ENCODE measurements around the gene DCTN4. TPM values are rescaled to one million over a fixed set of nuclear protein-coding genes. Genes with fewer than 3 reads are reported as not detected.
A peak's percentile ranks its signal among the peaks of the same experiment; 100 is the strongest.

DCTN4 gene
- total RNA-seq, 4 donors from 2014 or later = 23.2 to 55.3 (median 42.4) TPM

DNA sequence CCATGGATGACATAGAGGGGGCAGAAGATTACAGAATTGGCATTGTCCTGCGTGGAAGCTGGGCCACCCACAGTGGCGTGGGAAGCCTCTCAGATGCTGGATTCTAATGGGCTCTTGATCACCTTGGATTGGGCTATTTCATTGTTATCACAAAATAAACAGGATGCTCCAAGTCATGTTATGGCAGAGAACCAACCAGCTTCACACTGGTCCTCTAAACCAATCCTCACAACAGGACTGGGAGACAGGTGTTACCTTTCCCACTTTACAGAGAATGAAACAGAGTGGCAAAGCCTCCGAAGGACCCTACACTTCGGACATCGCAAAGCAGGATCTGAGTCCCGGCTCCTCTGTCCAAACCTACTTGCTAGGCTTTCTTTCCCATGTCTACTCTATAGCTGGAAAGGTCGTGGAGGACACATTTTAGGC is 19.3 kb upstream of the DCTN4 start:
- intact Hi-C loops (cut with DNase I; ENCODE audit: low total_unique reads) (no loop called here), in situ Hi-C loops (cut with MboI; ENCODE audit: low pct_ligation_motif_present in 1 of 4, low pct_unique_long_range_greater_than_20kb in 1 of 4, low sequenced_read_pairs in 3 of 4) (no loop called here)
- H3K4me3 ChIP-seq = peak overlapping the region; percentile 53 to 86 (median 70)
- WGBS, 2 donors (ENCODE audit: low coverage in 1 of 2) = 24% methylated on average over 7 of the region's 7 CpGs; no CpG with 5 or more reads in 1 of the 2 donors
- H3K27ac ChIP-seq = peak overlapping the region; percentile 88 to 96 (median 92)
- no peaks in the 10 kb centered on the region for H3K36me3 ChIP-seq
- DNase-seq = no peak
- peaks cover 33 to 49% (median 46%) of the 10 kb centered on the region in 4 donors for H3K4me1 ChIP-seq
- H3K27me3 ChIP-seq = no peaks in the 10 kb centered on the region
- no peak for TF ChIP-seq POLR2A (IDR thresholded peaks at IDR 0.05)
- TF ChIP-seq, protein P1, sequence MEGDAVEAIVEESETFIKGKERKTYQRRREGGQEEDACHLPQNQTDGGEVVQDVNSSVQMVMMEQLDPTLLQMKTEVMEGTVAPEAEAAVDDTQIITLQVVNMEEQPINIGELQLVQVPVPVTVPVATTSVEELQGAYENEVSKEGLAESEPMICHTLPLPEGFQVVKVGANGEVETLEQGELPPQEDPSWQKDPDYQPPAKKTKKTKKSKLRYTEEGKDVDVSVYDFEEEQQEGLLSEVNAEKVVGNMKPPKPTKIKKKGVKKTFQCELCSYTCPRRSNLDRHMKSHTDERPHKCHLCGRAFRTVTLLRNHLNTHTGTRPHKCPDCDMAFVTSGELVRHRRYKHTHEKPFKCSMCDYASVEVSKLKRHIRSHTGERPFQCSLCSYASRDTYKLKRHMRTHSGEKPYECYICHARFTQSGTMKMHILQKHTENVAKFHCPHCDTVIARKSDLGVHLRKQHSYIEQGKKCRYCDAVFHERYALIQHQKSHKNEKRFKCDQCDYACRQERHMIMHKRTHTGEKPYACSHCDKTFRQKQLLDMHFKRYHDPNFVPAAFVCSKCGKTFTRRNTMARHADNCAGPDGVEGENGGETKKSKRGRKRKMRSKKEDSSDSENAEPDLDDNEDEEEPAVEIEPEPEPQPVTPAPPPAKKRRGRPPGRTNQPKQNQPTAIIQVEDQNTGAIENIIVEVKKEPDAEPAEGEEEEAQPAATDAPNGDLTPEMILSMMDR (IDR thresholded peaks at IDR 0.05) = no peak
- TF ChIP-seq EP300 (IDR thresholded peaks at IDR 0.05; ENCODE audit: low read depth) = no peak
- TF ChIP-seq POLR2AphosphoS5 (IDR thresholded peaks at IDR 0.05) = no peak
- no peaks in the 10 kb centered on the region for H3K9me3 ChIP-seq

DNA sequence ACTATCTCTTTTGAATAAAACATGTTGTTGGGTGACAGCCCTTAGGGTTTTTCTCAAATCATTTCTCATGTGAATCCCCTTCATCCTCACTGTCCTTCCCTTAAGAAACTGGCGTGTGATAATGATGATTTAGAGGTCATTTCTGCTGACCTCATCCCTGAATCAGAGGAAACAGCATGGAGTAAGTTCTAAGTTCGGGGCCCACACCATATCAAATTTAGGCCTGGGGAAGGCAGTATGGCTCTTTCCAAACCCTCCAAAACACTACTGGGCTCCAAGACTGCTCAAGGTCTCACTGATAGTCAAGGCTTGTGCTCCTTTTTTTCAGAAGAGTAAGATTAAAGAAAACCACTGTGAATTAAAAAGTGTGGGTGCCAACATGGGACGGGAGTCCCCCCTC is 18.9 kb upstream of the DCTN4 start:
- intact Hi-C loops (cut with DNase I; ENCODE audit: low total_unique reads) (no loop called here), in situ Hi-C loops (cut with MboI; ENCODE audit: low pct_ligation_motif_present in 1 of 4, low pct_unique_long_range_greater_than_20kb in 1 of 4, low sequenced_read_pairs in 3 of 4) (no loop called here)
- peaks cover 29 to 45% (median 42%) of the 10 kb centered on the region in 4 donors for H3K4me1 ChIP-seq
- no peaks in the 10 kb centered on the region for H3K27me3 ChIP-seq
- WGBS, 2 donors (ENCODE audit: low coverage in 1 of 2) = 35 to 66% methylated on average over 2 to 3 of the region's 3 CpGs
- no peaks in the 10 kb centered on the region for H3K36me3 ChIP-seq
- H3K27ac ChIP-seq = peak overlapping the region; percentile 88 to 96 (median 92)
- H3K4me3 ChIP-seq = peak overlapping the region in 2 of 4 donors; percentile 53 to 86
- TF ChIP-seq, protein P1 (IDR thresholded peaks at IDR 0.05) = no peak
- H3K9me3 ChIP-seq = no peaks in the 10 kb centered on the region
- DNase-seq = no peak

DNA sequence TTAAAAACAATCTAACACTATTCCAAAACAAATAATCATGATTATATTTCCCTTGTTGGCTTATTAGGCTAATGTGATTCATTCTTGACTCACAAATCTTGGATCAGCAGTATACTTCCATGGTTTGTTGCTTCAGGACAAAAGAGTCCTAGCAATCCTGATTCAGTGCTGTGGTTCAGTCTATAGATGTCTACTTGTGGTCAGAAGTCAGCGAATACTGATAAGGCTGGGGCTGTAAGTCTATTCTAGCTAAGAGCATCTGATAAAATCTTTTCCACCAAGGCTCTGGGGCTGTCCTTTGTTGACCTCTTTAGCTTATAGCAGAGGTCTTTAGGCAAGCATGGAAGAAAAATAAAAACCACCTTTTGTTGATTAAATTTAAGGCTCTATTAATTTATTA is 15.3 kb upstream of the DCTN4 start:
- no peak overlapping the region for H3K27ac ChIP-seq
- H3K4me3 ChIP-seq = no peak overlapping the region
- 70 to 71% methylated on average over 1 of the region's 1 CpG for WGBS, 2 donors (ENCODE audit: low coverage in 1 of 2)
- H3K27me3 ChIP-seq = no peaks in the 10 kb centered on the region
- intact Hi-C loops (cut with DNase I; ENCODE audit: low total_unique reads) = no loop called here
- in situ Hi-C loops (cut with MboI; ENCODE audit: low pct_ligation_motif_present in 1 of 4, low pct_unique_long_range_greater_than_20kb in 1 of 4, low sequenced_read_pairs in 3 of 4) = no loop called here
- H3K36me3 ChIP-seq = no peaks in the 10 kb centered on the region
- no peak for TF ChIP-seq POLR2AphosphoS5 (IDR thresholded peaks at IDR 0.05)
- no peak for TF ChIP-seq POLR2A (IDR thresholded peaks at IDR 0.05)
- no peak for TF ChIP-seq EP300 (IDR thresholded peaks at IDR 0.05; ENCODE audit: low read depth)
- TF ChIP-seq, protein P1 (IDR thresholded peaks at IDR 0.05) = no peak
- H3K4me1 ChIP-seq = peaks cover 4 to 9% (median 7%) of the 10 kb centered on the region in 4 donors
- no peak for DNase-seq
- no peaks in the 10 kb centered on the region for H3K9me3 ChIP-seq

DNA sequence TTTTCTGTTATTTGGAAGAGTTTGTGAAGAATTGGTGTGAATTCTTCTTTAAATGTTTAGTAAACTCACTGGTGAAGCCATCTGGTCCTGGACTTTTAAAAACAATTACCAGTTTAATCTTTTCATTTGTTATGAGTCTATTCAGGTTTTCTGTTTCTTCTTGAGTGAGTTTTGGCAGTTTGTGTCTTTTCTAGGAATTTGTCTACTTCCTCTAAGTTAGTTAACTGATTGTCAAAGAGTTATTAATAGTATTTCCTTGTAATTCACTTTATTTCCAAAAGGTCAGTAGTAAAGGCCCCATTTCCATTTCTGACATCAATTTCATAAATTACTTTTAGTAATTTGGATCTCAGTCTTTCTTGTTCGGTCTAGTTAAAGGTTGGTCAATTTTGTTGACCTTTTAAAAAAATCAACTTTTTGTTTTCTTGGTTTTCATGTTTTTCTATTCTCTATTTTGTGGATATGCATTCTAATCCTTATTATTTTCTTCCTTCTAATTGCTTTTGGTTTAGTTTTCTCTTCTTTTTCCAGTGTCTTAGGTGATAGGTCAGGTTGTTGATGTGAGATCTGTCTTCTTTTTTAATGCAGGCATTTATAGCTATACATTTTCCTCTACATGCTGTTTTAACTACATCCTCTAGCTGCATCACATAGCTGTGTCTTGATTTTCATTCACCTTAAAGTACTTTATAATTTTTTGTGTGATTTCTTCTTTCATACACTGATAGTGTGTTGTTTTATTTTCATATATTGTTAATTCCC is 12.4 kb upstream of the DCTN4 start:
- H3K27ac ChIP-seq = no peak overlapping the region
- no peaks in the 10 kb centered on the region for H3K9me3 ChIP-seq
- no peaks in the 10 kb centered on the region for H3K27me3 ChIP-seq
- TF ChIP-seq POLR2AphosphoS5 (IDR thresholded peaks at IDR 0.05) (no peak), EP300 (IDR thresholded peaks at IDR 0.05; ENCODE audit: low read depth) (no peak), POLR2A (IDR thresholded peaks at IDR 0.05) (no peak)
- TF ChIP-seq, protein P1 (IDR thresholded peaks at IDR 0.05) = no peak
- intact Hi-C loops (cut with DNase I; ENCODE audit: low total_unique reads) = no loop called here
- H3K4me1 ChIP-seq = no peaks in the 10 kb centered on the region
- no peak for DNase-seq
- no peaks in the 10 kb centered on the region for H3K36me3 ChIP-seq
- no peak overlapping the region for H3K4me3 ChIP-seq
- in situ Hi-C loops (cut with MboI; ENCODE audit: low pct_ligation_motif_present in 1 of 4, low pct_unique_long_range_greater_than_20kb in 1 of 4, low sequenced_read_pairs in 3 of 4) = no loop called here
- WGBS, 2 donors (ENCODE audit: low coverage in 1 of 2) = 82 to 83% methylated on average over 1 of the region's 1 CpG

All from transverse colon (tissue), 4 donors.